ENCODE measurements around the gene FAM171A1. TPM values are rescaled to one million over a fixed set of nuclear protein-coding genes. Genes with fewer than 3 reads are reported as not detected.

FAM171A1 gene
- total RNA-seq, 1 donor: 16.8 TPM

DNA sequence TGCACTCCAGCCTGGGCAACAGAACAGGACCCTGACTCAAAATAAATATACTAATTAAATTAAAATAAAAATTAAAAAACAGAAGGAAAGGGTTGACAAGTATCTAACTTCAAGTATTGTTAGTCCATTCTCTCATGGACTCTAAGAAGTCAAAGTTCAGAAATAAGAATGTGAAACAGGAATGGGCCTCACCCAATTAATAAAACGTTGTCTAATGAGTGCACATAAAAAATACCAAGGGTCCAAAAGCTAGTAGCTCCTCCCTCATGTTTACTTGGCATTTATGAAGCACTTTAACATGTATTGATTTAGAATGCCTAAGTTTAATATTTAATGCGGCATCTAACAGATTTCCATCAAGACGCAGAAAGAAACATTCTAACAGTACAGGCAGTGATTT is 18.9 kb downstream of the FAM171A1 start:
- TF ChIP-seq, protein P1, sequence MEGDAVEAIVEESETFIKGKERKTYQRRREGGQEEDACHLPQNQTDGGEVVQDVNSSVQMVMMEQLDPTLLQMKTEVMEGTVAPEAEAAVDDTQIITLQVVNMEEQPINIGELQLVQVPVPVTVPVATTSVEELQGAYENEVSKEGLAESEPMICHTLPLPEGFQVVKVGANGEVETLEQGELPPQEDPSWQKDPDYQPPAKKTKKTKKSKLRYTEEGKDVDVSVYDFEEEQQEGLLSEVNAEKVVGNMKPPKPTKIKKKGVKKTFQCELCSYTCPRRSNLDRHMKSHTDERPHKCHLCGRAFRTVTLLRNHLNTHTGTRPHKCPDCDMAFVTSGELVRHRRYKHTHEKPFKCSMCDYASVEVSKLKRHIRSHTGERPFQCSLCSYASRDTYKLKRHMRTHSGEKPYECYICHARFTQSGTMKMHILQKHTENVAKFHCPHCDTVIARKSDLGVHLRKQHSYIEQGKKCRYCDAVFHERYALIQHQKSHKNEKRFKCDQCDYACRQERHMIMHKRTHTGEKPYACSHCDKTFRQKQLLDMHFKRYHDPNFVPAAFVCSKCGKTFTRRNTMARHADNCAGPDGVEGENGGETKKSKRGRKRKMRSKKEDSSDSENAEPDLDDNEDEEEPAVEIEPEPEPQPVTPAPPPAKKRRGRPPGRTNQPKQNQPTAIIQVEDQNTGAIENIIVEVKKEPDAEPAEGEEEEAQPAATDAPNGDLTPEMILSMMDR (IDR thresholded peaks at IDR 0.05; ENCODE audit: insufficient read depth, low read depth, low read length): no peak
- DNase-seq (ENCODE audit: low read depth): no peak
- H3K4me3 ChIP-seq (ENCODE audit: low read depth, low read length): no peak overlapping the region

DNA sequence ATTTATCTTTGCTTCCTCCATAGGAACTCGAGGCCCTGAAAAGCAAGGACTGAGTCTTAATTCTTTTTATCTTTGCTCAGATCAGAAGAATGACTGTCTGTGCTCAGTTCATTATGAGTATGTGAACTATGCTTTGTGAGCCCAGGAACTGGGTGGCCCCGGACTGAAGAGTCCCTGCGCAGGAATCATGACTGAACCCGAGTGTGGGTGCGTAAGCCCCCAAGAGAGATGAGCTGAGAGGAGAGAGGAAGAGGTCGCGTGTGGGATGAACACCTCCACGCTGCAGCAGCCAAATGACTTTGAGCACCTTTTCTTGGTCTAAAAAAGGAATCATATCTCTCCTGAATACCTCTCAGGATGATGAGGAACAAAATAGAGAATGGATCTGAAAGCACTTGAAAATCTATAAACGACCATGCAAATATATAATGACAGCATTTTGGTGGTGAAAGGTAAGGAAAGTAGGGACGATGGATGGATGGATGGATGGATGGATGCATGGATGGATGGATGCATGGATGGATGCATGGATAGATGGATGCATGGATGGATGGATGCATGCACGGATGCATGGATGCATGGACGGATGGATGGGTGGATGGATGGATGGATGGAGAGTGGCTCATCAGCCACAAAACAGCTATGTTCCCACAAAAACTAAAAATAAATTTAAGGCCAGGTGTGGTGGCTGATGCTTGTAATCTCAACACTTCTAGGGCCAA is 19.8 kb downstream of the FAM171A1 start:
- H3K4me3 ChIP-seq (ENCODE audit: low read depth, low read length): no peak overlapping the region
- DNase-seq (ENCODE audit: low read depth): no peak
- TF ChIP-seq, protein P1 (IDR thresholded peaks at IDR 0.05; ENCODE audit: insufficient read depth, low read depth, low read length): no peak

DNA sequence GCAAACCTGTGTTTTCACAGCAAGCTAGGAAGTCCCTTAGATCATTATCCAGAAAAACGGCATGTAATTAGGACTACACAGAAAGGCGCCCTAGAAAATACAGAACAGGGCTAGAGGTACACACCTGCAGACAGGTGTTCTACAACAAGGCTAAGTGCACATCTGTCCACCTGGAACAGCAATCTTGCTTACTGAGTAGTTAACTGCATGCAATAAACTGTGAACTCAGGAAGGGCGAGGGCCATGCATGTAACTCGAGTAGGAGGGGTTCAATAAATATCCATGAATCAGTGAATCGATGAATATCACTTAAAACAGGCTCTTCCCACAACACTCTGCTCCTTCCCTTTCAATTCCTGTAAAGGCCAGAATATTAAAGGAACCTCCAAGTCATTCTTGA is 22.0 kb downstream of the FAM171A1 start:
- TF ChIP-seq, protein P1 (IDR thresholded peaks at IDR 0.05; ENCODE audit: insufficient read depth, low read depth, low read length): no peak
- H3K4me3 ChIP-seq (ENCODE audit: low read depth, low read length): peak overlapping the region; percentile 44

DNA sequence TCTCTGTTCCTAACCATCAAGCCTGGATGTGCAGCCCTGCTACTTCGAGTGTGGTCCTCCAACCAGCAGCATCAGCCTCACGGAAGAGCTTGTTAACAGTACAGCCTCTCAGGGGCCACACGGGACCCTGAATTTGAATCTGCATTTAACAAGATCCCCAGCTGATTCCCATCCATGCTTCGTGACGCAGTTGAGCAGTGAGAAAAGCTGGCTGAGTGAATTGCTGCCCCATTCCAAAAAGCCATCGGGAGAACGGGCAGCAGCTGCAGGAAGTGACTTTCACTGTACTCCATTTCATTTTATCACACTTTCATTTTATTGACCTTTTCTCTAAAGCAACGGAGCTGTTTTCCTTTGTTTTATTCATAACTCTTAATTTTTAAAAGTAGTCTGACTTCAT is 22.5 kb downstream of the FAM171A1 start:
- H3K4me3 ChIP-seq (ENCODE audit: low read depth, low read length): peak overlapping the region; percentile 44
- DNase-seq (ENCODE audit: low read depth): peak; percentile 14
- TF ChIP-seq, protein P1 (IDR thresholded peaks at IDR 0.05; ENCODE audit: insufficient read depth, low read depth, low read length): no peak

More for the DNA sequence above, 22.0 kb downstream of the FAM171A1 start:
- no peak for DNase-seq (ENCODE audit: low read depth)

DNA sequence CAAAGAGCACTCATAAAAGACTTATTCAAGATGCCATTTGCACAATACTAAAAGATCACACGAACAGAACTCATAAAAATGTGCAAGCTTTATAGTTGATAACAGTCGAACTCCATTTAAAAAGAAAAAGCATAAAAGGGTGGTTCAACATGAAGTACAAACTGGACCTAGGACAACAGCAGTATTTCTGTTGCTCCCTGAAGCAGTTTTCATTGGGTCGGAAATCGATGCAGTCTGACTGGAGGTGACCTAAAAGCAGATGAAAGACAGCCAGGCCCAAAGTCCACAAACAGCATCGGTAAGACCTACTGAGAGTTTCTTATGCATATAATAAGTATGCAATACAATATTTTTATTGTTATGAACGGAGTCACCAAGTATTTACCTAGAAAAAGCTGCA is 23.9 kb downstream of the FAM171A1 start:
- no peak overlapping the region for H3K4me3 ChIP-seq (ENCODE audit: low read depth, low read length)
- DNase-seq (ENCODE audit: low read depth): no peak
- TF ChIP-seq, protein P1 (IDR thresholded peaks at IDR 0.05; ENCODE audit: insufficient read depth, low read depth, low read length): no peak

DNA sequence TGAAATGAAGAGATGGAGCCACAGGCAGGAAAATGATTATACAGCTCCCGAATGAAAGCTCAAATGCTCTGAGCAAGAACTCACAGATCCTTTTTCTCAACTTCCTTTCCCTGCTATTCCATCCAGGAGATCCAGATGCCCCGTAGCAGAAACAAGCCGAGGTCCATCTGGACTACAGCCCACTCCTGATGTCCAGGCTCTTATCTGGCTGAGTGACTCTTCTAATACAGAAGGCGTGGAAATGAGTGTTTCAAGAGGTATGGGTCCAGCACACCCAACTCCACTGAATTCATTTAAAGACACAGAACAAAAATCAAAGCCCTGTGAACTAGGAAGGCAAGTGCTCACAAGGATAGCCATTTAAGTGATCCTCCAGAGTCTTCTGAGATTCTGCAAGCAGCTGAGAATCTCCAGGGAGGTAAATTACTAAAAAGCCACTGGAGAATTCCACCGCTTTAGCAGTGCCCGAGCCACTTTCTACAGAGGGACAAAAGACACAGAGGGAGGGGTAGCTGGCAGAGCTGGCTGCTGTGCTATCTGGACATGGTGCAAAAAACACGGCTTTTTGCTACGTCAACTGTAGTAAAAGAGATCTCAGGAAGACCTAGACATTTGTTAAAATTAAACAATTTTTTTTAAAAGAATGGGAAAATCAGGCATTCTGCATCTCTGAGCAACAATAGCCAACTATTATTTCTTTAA is 24.5 kb downstream of the FAM171A1 start:
- TF ChIP-seq, protein P1 (IDR thresholded peaks at IDR 0.05; ENCODE audit: insufficient read depth, low read depth, low read length): no peak
- DNase-seq (ENCODE audit: low read depth): no peak
- no peak overlapping the region for H3K4me3 ChIP-seq (ENCODE audit: low read depth, low read length)
